GM21367 (cell line): ENCODE measurements around the gene GABRQ.
"Not testable (repeated sequence)": the region's sequence is repeated elsewhere in the genome, so short reads cannot be mapped to it uniquely, and the experiment has no call there.

Source experiments
- ATAC-seq: cut with Tn5 transposase; IDR thresholded peaks from one replicate; pipeline ENCODE4 v1.9.1; 2021; ENCODE audit not compliant: unreplicated experiment

Gene GABRQ

GRCh38 chrX:152656890-152657289 lies 19.2 kb downstream of the GABRQ start:
- ATAC-seq: no peak

- ATAC-seq: no peak
Observed at GRCh38 chrX:152658302-152658701, 20.6 kb downstream of the GABRQ start.

GRCh38 chrX:152663086-152663485 lies 25.4 kb downstream of the GABRQ start:
- no peak for ATAC-seq

GRCh38 chrX:152674135-152674534 lies 36.4 kb downstream of the GABRQ start:
- ATAC-seq: no peak

- not testable (repeated sequence) for ATAC-seq
Observed at GRCh38 chrX:152674652-152675051, 37.0 kb downstream of the GABRQ start.

GRCh38 chrX:152681012-152681411 lies 43.3 kb downstream of the GABRQ start:
- peak; percentile 68 for ATAC-seq

- not testable (repeated sequence) for ATAC-seq
Observed at GRCh38 chrX:152697952-152698931, 60.5 kb downstream of the GABRQ start, which contains the start of gene MAGEA3. MAGEA3 (plus strand) TSS chrX:152698794; CDS start chrX:152700833, 2,039 bp downstream.

GRCh38 chrX:152700390-152700789 lies 62.7 kb downstream of the GABRQ start:
- ATAC-seq: not testable (repeated sequence)

GRCh38 chrX:152706500-152706899 lies 68.8 kb downstream of the GABRQ start:
- not testable (repeated sequence) for ATAC-seq
